ENCODE measurements around the gene MKLN1.

Gene MKLN1

GRCh38 chr7:131488361-131488760, 160.7 kb downstream of the MKLN1 start:
- no peak overlapping the region for H3K4me2 ChIP-seq
- H3K27me3 ChIP-seq (ENCODE audit: insufficient read depth, low read depth), result no peaks in the 10 kb centered on the region
- H3K27ac ChIP-seq, result no peak overlapping the region
- no peak overlapping the region for H2AFZ ChIP-seq (ENCODE audit: low read depth)
- peak; percentile 58; the same call in 1 of the 2 replicates for TF ChIP-seq CTCF (conservative IDR thresholded peaks at IDR 0.05; ENCODE audit: low read depth, low read length)
- H3K79me2 ChIP-seq (ENCODE audit: insufficient read depth, low read depth), result no peaks in the 10 kb centered on the region
- H3K4me3 ChIP-seq (IDR thresholded peaks at IDR 0.05; ENCODE audit: insufficient read depth, low read depth, low read length), result no peak overlapping the region
- H3K9ac ChIP-seq, result no peak overlapping the region
- H3K4me1 ChIP-seq (ENCODE audit: low read depth, poor library complexity, severe bottlenecking), result peaks cover 10% of the 10 kb centered on the region
- H4K20me1 ChIP-seq (ENCODE audit: insufficient read depth), result no peaks in the 10 kb centered on the region
- H3K36me3 ChIP-seq (ENCODE audit: insufficient read depth), result no peaks in the 10 kb centered on the region

- Histone ChIP-seq H3K79me2 (ENCODE audit: insufficient read depth, low read depth) (no peaks in the 10 kb centered on the region), H3K9ac (no peak overlapping the region), H3K4me2 (no peak overlapping the region), H3K27me3 (ENCODE audit: insufficient read depth, low read depth) (no peaks in the 10 kb centered on the region), H3K4me3 (IDR thresholded peaks at IDR 0.05; ENCODE audit: insufficient read depth, low read depth, low read length) (no peak overlapping the region), H3K36me3 (ENCODE audit: insufficient read depth) (no peaks in the 10 kb centered on the region), H3K27ac (no peak overlapping the region), H2AFZ (ENCODE audit: low read depth) (no peak overlapping the region), H4K20me1 (ENCODE audit: insufficient read depth) (no peaks in the 10 kb centered on the region), H3K4me1 (ENCODE audit: low read depth, poor library complexity, severe bottlenecking) (peaks cover 2% of the 10 kb centered on the region)
- no peak for TF ChIP-seq CTCF (conservative IDR thresholded peaks at IDR 0.05; ENCODE audit: low read depth, low read length)
Measured at GRCh38 chr7:131489196-131489595, 161.5 kb downstream of the MKLN1 start.

GRCh38 chr7:131489881-131490280, 162.2 kb downstream of the MKLN1 start:
- no peaks in the 10 kb centered on the region for H3K4me1 ChIP-seq (ENCODE audit: low read depth, poor library complexity, severe bottlenecking)
- no peak overlapping the region for H2AFZ ChIP-seq (ENCODE audit: low read depth)
- H3K9ac ChIP-seq, result no peak overlapping the region
- no peak overlapping the region for H3K4me3 ChIP-seq (IDR thresholded peaks at IDR 0.05; ENCODE audit: insufficient read depth, low read depth, low read length)
- H3K4me2 ChIP-seq, result no peak overlapping the region
- no peaks in the 10 kb centered on the region for H3K36me3 ChIP-seq (ENCODE audit: insufficient read depth)
- H3K79me2 ChIP-seq (ENCODE audit: insufficient read depth, low read depth), result no peaks in the 10 kb centered on the region
- no peaks in the 10 kb centered on the region for H4K20me1 ChIP-seq (ENCODE audit: insufficient read depth)
- H3K27ac ChIP-seq, result no peak overlapping the region
- H3K27me3 ChIP-seq (ENCODE audit: insufficient read depth, low read depth), result no peaks in the 10 kb centered on the region
- no peak for TF ChIP-seq CTCF (conservative IDR thresholded peaks at IDR 0.05; ENCODE audit: low read depth, low read length)

GRCh38 chr7:131493081-131493480, 165.4 kb downstream of the MKLN1 start:
- no peaks in the 10 kb centered on the region for H3K36me3 ChIP-seq (ENCODE audit: insufficient read depth)
- H3K27me3 ChIP-seq (ENCODE audit: insufficient read depth, low read depth), result no peaks in the 10 kb centered on the region
- no peaks in the 10 kb centered on the region for H3K79me2 ChIP-seq (ENCODE audit: insufficient read depth, low read depth)
- no peak for TF ChIP-seq CTCF (conservative IDR thresholded peaks at IDR 0.05; ENCODE audit: low read depth, low read length)
- no peak overlapping the region for H2AFZ ChIP-seq (ENCODE audit: low read depth)
- no peaks in the 10 kb centered on the region for H4K20me1 ChIP-seq (ENCODE audit: insufficient read depth)
- no peak overlapping the region for H3K9ac ChIP-seq
- no peak overlapping the region for H3K4me3 ChIP-seq (IDR thresholded peaks at IDR 0.05; ENCODE audit: insufficient read depth, low read depth, low read length)
- H3K4me2 ChIP-seq, result no peak overlapping the region
- H3K4me1 ChIP-seq (ENCODE audit: low read depth, poor library complexity, severe bottlenecking), result no peaks in the 10 kb centered on the region
- H3K27ac ChIP-seq, result no peak overlapping the region
